Fibroblast of lung (primary cell): ENCODE results near the gene RNF112. TPM values are rescaled to one million over a fixed set of nuclear protein-coding genes. Genes with fewer than 3 reads are reported as not detected.
A peak's percentile ranks its signal among the peaks of the same experiment; 100 is the strongest.

Source experiments
- DNase-seq, 2 donors: peaks; one replicate each; pipeline versions ENCODE4 v3.0.0 to v3.0.0-alpha.2; 2010; ENCODE audit warnings: low read depth in 2 of 2
- H2AFZ ChIP-seq: 2 replicates; pipeline ENCODE4 v1.5.1; 2012; ENCODE audit warnings: low read length, control low read depth, inconsistent platforms
- H3K27ac ChIP-seq: 2 replicates; pipeline ENCODE4 v1.5.1; 2011; ENCODE audit warnings: low read length, control low read depth; ENCODE audit not compliant: insufficient read depth
- H3K27me3 ChIP-seq: 2 replicates; pipeline ENCODE4 v1.5.1; 2011; ENCODE audit warnings: mild to moderate bottlenecking, low read length; ENCODE audit not compliant: control insufficient read depth, insufficient read depth
- H3K36me3 ChIP-seq: 2 replicates; pipeline ENCODE4 v1.5.1; 2011; ENCODE audit warnings: low read length; ENCODE audit not compliant: control insufficient read depth, insufficient read depth
- H3K4me1 ChIP-seq: 2 replicates; pipeline ENCODE4 v1.5.1; 2011; ENCODE audit warnings: low read length; ENCODE audit not compliant: control insufficient read depth, insufficient read depth; ENCODE audit errors: extremely low read depth
- H3K4me2 ChIP-seq: 2 replicates; pipeline ENCODE4 v1.5.1; 2011; ENCODE audit warnings: low read length, control low read depth; ENCODE audit not compliant: insufficient read depth; ENCODE audit errors: extremely low read depth
- H3K4me3 ChIP-seq, 4 experiments: fragments of 200-600 bp in 1 of 4; sonication (generic) in 1 of 4; replicated peaks in 1 of 4; 2 replicates each; pipeline ENCODE4 v1.5.1; 2011 to 2016; ENCODE audit warnings: low read length in 4 of 4, low read depth in 3 of 4, mild to moderate bottlenecking in 3 of 4, control low read depth in 2 of 4, inconsistent platforms in 1 of 4, mixed read lengths in 1 of 4; ENCODE audit not compliant: insufficient read depth in 1 of 4; ENCODE audit errors: control extremely low read depth in 1 of 4
- H3K79me2 ChIP-seq: 2 replicates; pipeline ENCODE4 v1.5.1; 2012; ENCODE audit warnings: mild to moderate bottlenecking, low read length, inconsistent platforms; ENCODE audit not compliant: control insufficient read depth, insufficient read depth
- H3K9ac ChIP-seq: 2 replicates; pipeline ENCODE4 v1.5.1; 2011; ENCODE audit warnings: mild to moderate bottlenecking, low read length, control low read depth; ENCODE audit not compliant: insufficient read depth
- H3K9me3 ChIP-seq: 2 replicates; pipeline ENCODE4 v1.5.1; 2012; ENCODE audit warnings: low read depth, low read length; ENCODE audit not compliant: control insufficient read depth, insufficient read depth
- H4K20me1 ChIP-seq: 2 replicates; pipeline ENCODE4 v1.5.1; 2011; ENCODE audit warnings: low read length; ENCODE audit not compliant: control insufficient read depth, insufficient read depth; ENCODE audit errors: extremely low read depth
- CTCF ChIP-seq, 2 donors: IDR thresholded peaks in 1 of 2; conservative IDR thresholded peaks in 1 of 2; 1 replicate in 1 of 2; 2 replicates in 1 of 2; pipeline ENCODE4 v1.5.1; 2011 to 2012; ENCODE audit warnings: low read length in 2 of 2, control low read depth in 1 of 2, inconsistent platforms in 1 of 2, low read depth in 1 of 2, mild to moderate bottlenecking in 1 of 2
- EZH2 ChIP-seq: IDR thresholded peaks from 2 replicates; pipeline ENCODE4 v1.5.1; 2012; ENCODE audit warnings: low read length, control low read depth, mild to moderate bottlenecking; ENCODE audit errors: missing control alignments
- polyA plus RNA-seq, 2 donors: library from polyadenylated mRNA; depleted of rRNA in 1 of 2; stranded (reverse) in 1 of 2; unstranded in 1 of 2; fragments of >200 nt; gene quantifications; 2 replicates each; pipeline ENCODE4 v1.2.1, GENCODE V29; 2011 to 2012; ENCODE audit warnings: missing spikeins in 1 of 2
- total RNA-seq: library from RNA; depleted of rRNA; stranded (reverse); fragments of >200 nt; gene quantifications from 2 replicates; pipeline ENCODE4 v1.2.1, GENCODE V29; 2014

The RNF112 gene
- total and polyA plus RNA-seq, 2 donors (not counting 1 experiment from before 2014, with no cell fraction given), result 1.5 to 21.5 TPM

GRCh38 chr17:19362277-19363113, 48.5 kb upstream of the RNF112 start, which contains the start of gene B9D1:
B9D1 (minus strand) TSS chr17:19362723; CDS start chr17:19362569, 154 bp downstream.
- Histone ChIP-seq H3K4me3 (peak within 1 kb of the TSS; percentile 57 to 75 (median 75)), H3K9me3 (no peaks in the 10 kb centered on the region), H3K27ac (peak within 1 kb of the TSS; percentile 95), H3K79me2 (no peaks in the 10 kb centered on the region), H3K9ac (peak within 1 kb of the TSS; percentile 84), H3K4me2 (peak within 1 kb of the TSS; percentile 74), H2AFZ (peak within 1 kb of the TSS; percentile 95), H3K27me3 (no peaks in the 10 kb centered on the region), H4K20me1 (no peaks in the 10 kb centered on the region), H3K36me3 (peaks cover 3% of the 10 kb centered on the region), H3K4me1 (peaks cover 12% of the 10 kb centered on the region)
- DNase-seq, result peak; percentile 84 to 95
- TF ChIP-seq EZH2 (no peak), CTCF (conservative IDR thresholded peaks at IDR 0.05 in 1 of 2, IDR thresholded peaks at IDR 0.05 in 1 of 2; ENCODE audit: low read depth in 1 of 2, low read length in 2 of 2) (peak; percentile 74 to 79)

- Histone ChIP-seq H3K36me3 (peaks cover 3% of the 10 kb centered on the region), H3K4me1 (peaks cover 12% of the 10 kb centered on the region), H3K9me3 (no peaks in the 10 kb centered on the region), H2AFZ (peak overlapping the region; percentile 31), H3K27me3 (no peaks in the 10 kb centered on the region), H3K79me2 (no peaks in the 10 kb centered on the region), H3K4me3 (peak overlapping the region; percentile 57 to 75 (median 75)), H4K20me1 (no peaks in the 10 kb centered on the region), H3K4me2 (peak overlapping the region; percentile 58), H3K9ac (no peak overlapping the region), H3K27ac (no peak overlapping the region)
- no peak for DNase-seq
- no peak for TF ChIP-seq EZH2
- no peak for TF ChIP-seq CTCF (conservative IDR thresholded peaks at IDR 0.05 in 1 of 2, IDR thresholded peaks at IDR 0.05 in 1 of 2; ENCODE audit: low read depth in 1 of 2, low read length in 2 of 2)
These were observed 48.0 kb upstream of the RNF112 start for GRCh38 chr17:19363114-19363438.

- no peaks in the 10 kb centered on the region for H4K20me1 ChIP-seq
- H3K27me3 ChIP-seq, result no peaks in the 10 kb centered on the region
- no peak for DNase-seq
- no peak overlapping the region for H3K9ac ChIP-seq
- peaks cover 12% of the 10 kb centered on the region for H3K4me1 ChIP-seq
- H3K4me2 ChIP-seq, result no peak overlapping the region
- no peaks in the 10 kb centered on the region for H3K79me2 ChIP-seq
- no peak overlapping the region for H2AFZ ChIP-seq
- TF ChIP-seq EZH2 (no peak), CTCF (conservative IDR thresholded peaks at IDR 0.05 in 1 of 2, IDR thresholded peaks at IDR 0.05 in 1 of 2; ENCODE audit: low read depth in 1 of 2, low read length in 2 of 2) (no peak)
- no peak overlapping the region for H3K27ac ChIP-seq
- peaks cover 3% of the 10 kb centered on the region for H3K36me3 ChIP-seq
- H3K4me3 ChIP-seq, result no peak overlapping the region
- no peaks in the 10 kb centered on the region for H3K9me3 ChIP-seq
These were observed 47.5 kb upstream of the RNF112 start for GRCh38 chr17:19363460-19364035.
